Activated naive CD4-positive, alpha-beta T cell treated with anti-CD3 and anti-CD28 coated beads, Interleukin-2, amount 50 U/mL, for 24 hours (primary cell): ENCODE results near the gene MOCOS.

Experiments used
- H3K27ac Mint-ChIP-seq: one replicate; pipeline ENCODE4 v1.8.0; 2021; ENCODE audit warnings: mild to moderate bottlenecking, mixed read lengths
- H3K27me3 Mint-ChIP-seq: one replicate; pipeline ENCODE4 v1.8.0; 2021; ENCODE audit warnings: mixed read lengths
- H3K36me3 Mint-ChIP-seq: one replicate; pipeline ENCODE4 v1.8.0; 2021; ENCODE audit warnings: mixed read lengths
- H3K4me1 Mint-ChIP-seq: one replicate; pipeline ENCODE4 v1.8.0; 2021; ENCODE audit warnings: mixed read lengths
- H3K4me3 Mint-ChIP-seq: one replicate; pipeline ENCODE4 v1.8.0; 2021; ENCODE audit warnings: mild to moderate bottlenecking, mixed read lengths
- H3K9me3 Mint-ChIP-seq: one replicate; pipeline ENCODE4 v1.8.0; 2021; ENCODE audit warnings: mixed read lengths

MOCOS gene

GRCh38 chr18:36314098-36314497, 126.8 kb downstream of the MOCOS start:
- Mint-ChIP-seq H3K27me3 (peaks cover 11% of the 10 kb centered on the region), H3K27ac (no peak overlapping the region)

DNA sequence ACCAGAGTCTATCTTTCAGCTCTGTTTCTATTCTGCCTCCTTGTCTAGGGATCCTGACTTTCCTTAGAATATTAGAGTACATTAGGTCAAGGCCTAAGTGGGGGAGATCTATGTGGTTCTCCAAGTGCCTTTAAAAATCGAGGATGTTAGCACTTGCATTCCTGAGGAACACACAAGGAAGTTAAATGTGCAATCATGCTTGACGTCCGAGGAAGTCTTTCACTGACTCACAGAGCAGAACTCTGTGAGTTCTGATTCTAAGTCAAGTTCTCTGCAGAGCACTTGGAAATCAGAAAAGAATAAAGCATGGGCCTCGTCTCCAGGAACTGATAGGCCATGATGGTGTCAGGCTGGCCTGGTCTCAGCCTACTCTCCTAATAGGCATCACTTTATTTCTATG, 127.5 kb downstream of the MOCOS start:
- H3K36me3 Mint-ChIP-seq = no peaks in the 10 kb centered on the region
- H3K27ac Mint-ChIP-seq = no peak overlapping the region
- H3K4me3 Mint-ChIP-seq = no peak overlapping the region
- H3K4me1 Mint-ChIP-seq = no peaks in the 10 kb centered on the region
- H3K9me3 Mint-ChIP-seq = peaks cover 10% of the 10 kb centered on the region
- H3K27me3 Mint-ChIP-seq = peaks cover 15% of the 10 kb centered on the region

More at GRCh38 chr18:36314098-36314497, 126.8 kb downstream of the MOCOS start:
- no peak overlapping the region for H3K4me3 Mint-ChIP-seq
- H3K9me3 Mint-ChIP-seq = peaks cover 3% of the 10 kb centered on the region
- no peaks in the 10 kb centered on the region for H3K36me3 Mint-ChIP-seq
- H3K4me1 Mint-ChIP-seq = no peaks in the 10 kb centered on the region

DNA sequence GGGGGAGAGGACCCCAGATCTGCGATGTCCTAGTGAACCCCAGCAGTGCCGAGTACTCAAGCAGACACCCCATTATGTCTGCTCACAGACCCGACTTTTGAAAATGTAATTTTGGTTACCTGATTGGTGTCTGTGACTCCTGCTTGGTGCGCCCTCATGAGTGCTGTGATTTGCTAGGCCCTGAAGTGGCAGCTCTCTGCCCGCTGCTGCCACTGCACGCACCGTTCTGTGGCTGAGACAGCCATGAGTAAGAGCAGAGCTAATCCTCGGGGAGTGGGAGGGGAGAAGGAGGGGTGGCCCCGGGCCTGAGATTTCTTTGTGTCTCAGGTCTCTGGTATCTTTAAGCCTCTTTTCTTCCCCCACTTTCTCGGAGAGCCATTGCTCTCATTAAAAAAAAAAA, 128.4 kb downstream of the MOCOS start:
- H3K36me3 Mint-ChIP-seq = no peaks in the 10 kb centered on the region
- H3K27ac Mint-ChIP-seq = no peak overlapping the region
- peaks cover 13% of the 10 kb centered on the region for H3K9me3 Mint-ChIP-seq
- H3K4me3 Mint-ChIP-seq = no peak overlapping the region
- peaks cover 17% of the 10 kb centered on the region for H3K27me3 Mint-ChIP-seq
- H3K4me1 Mint-ChIP-seq = no peaks in the 10 kb centered on the region

DNA sequence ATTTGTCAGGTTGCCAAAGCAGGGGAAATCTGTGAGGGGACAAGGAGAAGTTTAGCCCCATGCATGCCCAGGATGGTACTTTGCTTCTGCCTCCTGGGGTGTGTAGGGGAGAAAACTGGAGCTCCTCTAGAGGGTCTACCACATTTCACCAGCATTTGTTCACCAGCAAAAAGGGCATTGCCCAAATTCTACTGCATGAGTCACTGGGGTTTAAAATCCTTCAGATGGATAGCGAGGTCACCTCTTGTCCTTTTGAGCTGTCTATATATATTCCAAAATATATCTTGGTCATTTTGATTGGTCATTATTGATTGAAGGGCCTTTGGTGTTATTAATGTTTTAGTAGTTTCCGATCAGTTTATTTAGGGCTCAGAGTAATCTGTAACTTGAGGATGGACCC, 128.9 kb downstream of the MOCOS start:
- Mint-ChIP-seq H3K4me3 (no peak overlapping the region), H3K4me1 (no peaks in the 10 kb centered on the region), H3K9me3 (peaks cover 13% of the 10 kb centered on the region), H3K27ac (no peak overlapping the region), H3K27me3 (peaks cover 19% of the 10 kb centered on the region), H3K36me3 (no peaks in the 10 kb centered on the region)
